Activated T-helper 2 cell treated with anti-CD3 and anti-CD28 coated beads, Interferon-gamma antibody, Interleukin-2, Interleukin-4, amounts not matched to agents 10 μg/mL and 5 μg/mL and 100 μg/mL, durations not matched to agents 14 hours and 24 hours and 36 hours (primary cell): ENCODE data around the gene NOL8. TPM values are rescaled to one million over a fixed set of nuclear protein-coding genes. Genes with fewer than 3 reads are reported as not detected.

Experiments
- total RNA-seq: library from RNA; stranded (reverse); gene quantifications from 2 replicates; pipeline ENCODE4 v1.2.3, GENCODE V29; 2022

The NOL8 gene
- total RNA-seq, 1 donor from 2014 or later: 75.5 TPM

Other genes starting within 250 kb of the NOL8 start
- 63.2 and 64.0 TPM in 2 replicates for gene SPTLC1, start 209.9 kb downstream of the NOL8 start, total RNA-seq
- 177 and 186 TPM in 2 replicates for gene IARS1, start 31.7 kb downstream of the NOL8 start, total RNA-seq
- 19.2 and 21.0 TPM in 2 replicates for gene CENPP, start 603 bp upstream of the NOL8 start, total RNA-seq
- not detected in 2 replicates for gene OGN, start 79.2 kb upstream of the NOL8 start, total RNA-seq
- not detected in 2 replicates for gene OMD, start 99.1 kb upstream of the NOL8 start, total RNA-seq
- not detected in 2 replicates for gene ASPN, start 157.2 kb upstream of the NOL8 start, total RNA-seq
- not detected in 2 replicates for gene ECM2, start 210.6 kb upstream of the NOL8 start, total RNA-seq